HL-60/S4 treated with phorbol 12-myristate 13-acetate at 8.2 ng/mL for 4 days and 3 days (cell line): ENCODE results near the gene GSK3B.
"Not testable (repeated sequence)": the region's sequence is repeated elsewhere in the genome, so short reads cannot be mapped to it uniquely, and the experiment has no call there.

Experiments used
- in situ Hi-C: fragments of 300-500 bp; cut with MboI; formaldehyde crosslinking; loops from 2 replicates; pipeline ENCODE4 v1.15.0; 2022; ENCODE audit warnings: low sequenced_read_pairs

The GSK3B gene

DNA sequence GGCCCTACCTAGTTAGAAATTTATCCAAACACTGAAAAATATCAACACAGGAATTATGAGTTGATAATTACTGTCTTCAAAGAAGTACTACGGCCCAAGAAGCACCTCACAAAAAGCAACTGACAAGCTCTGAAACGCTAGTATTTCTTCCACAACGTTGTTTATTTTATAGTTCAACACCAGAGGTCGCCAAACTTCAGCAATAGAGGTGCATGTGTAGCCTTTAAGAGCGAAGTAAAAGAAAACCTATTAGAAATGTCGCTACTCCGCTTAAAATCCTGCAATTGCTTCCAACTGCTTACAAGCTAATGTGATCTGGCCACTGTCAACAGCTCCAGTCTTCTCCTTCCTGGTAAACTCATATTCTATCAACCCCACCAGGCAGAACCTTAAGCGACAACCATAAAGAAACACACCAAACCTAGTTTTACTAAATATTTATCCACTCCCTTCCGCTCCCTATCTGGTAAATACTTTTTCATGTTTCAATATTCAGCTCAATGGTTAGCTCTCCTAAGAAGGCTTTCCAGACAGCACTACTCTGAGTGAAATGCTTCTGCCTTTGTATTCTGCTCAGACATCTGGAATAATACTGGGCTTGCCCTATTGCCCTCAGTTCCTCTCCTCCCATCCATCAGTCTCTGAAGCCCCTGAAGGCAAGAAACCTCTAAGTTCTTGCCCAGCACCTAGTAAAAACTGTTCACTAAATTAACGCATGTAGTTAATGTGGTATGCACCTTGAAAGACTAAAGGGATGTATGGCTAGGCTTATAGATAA, 202.1 kb downstream of the GSK3B start:
- in situ Hi-C loops: no loop called here

DNA sequence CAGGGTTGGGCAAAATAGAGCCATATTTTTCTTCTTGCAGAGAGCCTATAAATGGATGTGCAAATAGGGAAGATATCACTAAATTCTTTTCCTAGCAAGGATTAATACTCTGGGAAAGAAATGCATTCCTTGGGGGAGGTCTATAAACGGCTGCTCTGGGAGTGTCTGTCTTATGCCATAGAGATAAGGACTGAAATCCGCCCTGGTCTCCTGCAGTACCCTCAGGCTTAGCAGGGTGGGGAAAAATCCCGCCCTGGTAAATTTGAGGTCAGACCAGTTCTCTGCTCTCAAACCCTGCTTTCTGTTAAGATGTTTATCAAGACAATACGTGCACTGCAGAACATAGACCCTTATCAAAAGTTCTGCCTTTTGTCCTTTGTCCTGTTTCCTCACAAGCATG, 205.6 kb downstream of the GSK3B start:
- in situ Hi-C loops: not testable (repeated sequence)

DNA sequence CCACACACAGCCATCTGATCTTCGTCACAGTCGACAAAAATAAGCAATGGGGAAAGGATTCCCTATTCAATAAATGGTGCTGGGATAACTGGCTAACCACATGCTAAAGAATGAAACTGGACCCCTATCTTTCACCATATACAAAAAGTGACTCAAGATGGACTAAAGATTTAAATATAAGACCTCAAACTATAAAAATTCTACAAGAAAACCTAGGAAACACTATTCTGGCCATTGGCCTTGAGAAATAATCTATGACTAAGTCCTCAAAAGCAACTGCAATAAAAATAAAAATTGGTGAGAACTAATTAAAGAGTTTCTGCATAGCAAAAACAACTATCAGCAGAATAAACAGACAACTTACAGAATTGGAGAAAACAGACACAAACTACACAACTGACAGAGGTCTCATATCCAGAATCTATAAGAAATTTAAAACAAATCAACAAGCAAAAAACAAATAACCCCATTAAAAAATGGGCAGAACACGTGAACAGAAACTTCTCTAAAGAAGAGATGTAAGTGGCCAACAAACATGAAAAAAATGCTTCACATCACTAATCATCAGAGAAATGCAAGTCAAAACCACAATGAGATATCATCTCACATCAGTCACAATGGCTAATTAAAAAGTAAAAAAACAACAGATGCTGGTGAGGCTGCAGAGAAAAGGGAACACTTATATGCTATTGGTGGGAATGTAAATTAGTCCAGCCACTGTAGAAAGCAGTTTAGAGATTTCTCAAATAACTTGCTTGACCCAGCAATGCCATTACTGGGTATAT, 208.3 kb downstream of the GSK3B start:
- in situ Hi-C loops: no loop called here

DNA sequence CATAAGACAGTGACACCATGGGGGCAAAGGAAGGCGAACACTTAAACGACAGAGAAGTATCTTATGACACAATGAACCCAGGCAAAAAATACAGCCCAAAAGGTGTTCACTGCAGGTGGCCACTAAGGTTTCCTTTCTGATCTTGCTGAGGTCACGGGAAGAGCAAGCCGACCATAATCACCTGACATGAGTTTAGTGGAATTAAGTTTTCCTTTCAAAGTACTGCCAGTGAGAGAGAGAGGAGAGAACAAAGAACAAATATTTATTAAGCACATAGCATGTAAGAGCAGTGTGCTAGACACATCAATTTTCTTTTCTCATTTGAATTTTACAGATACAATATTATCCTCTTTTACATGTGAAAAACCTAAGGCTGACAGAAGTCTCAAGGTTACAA, 210.1 kb downstream of the GSK3B start:
- in situ Hi-C loops: no loop called here

DNA sequence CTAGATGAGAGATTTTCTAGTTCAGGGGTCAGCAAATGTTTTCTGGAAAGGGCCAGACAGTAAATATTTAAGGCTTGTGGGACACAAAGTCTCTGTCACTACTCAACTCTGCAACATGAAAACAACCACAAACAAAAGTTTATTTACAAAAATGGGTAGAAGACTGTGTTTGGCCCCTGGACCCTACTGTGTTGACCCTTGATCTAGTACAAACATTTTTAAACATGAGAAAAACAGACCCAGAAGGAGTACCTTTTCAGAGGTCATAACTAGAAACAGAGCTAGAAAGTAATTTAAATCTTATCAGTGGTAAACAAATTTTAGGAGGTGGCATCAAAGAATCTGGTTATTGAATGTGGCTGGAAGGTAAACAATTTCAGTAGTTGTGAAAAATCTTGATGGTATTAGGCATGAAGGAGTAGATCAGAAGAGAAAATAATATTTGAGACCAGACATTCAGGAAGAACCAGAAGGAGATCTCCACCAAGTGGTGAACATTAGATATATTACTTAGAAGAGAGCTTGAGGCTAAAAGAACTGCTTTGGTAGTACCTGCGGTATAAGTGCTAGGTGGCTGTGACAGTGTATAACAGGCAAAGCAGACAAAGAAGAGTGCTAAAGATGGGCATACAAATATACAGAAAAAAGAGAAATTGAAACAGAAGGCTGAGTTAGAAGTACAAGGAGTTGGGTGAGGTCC, 210.6 kb downstream of the GSK3B start:
- in situ Hi-C loops: no loop called here

DNA sequence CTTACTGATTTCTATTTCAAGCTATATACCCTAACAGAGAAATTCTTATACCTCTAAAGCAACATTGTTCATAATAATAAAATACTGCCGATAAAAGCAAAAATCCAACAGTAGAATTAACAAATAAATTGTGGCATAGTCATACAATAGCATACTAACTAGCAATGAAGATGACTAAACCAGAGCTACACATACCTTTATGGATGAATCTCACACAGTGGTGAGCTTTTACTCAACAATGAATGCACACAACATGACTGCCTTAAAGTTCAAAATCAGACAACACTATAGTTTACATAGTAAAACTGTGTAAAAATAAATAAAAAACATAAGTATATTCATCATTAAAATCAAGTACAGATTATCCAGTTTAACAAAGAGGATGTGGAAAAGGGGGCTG, 213.3 kb downstream of the GSK3B start:
- in situ Hi-C loops: no loop called here

DNA sequence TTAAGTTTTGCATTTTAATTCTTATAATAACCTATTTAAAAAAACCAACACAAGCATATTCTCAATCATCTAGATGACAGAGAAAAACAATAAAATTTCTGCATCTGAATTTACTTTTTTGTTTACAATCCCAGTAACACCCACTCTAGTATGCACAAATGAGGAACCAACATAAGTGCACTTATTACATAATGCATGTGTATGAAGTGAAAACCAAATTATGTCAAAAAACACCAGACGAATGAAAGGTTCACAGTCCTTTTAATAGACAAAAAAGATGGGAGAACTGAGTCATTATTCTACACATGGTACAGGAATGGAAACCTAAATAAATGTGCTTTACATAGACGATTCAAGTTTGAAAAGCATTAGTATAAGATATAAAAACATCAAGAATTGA, 220.6 kb downstream of the GSK3B start:
- in situ Hi-C loops: no loop called here

DNA sequence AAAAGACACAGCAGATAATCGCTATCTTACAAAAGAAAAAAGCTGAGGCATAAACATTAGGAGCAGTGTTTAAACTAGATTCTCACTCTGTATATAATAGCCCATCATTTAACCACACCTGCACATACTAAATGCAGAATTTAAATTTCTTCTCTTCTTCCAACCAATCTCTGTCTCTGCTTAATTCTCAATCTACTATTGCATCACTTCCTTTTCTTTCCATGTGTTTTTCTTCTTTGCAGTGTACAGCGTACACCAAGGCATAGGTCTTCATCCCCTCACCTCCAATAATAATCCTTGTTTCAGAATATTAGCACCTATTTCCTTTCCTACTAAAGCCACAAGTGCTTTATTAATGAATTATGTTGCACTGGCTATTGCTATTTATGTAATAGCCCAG, 221.5 kb downstream of the GSK3B start:
- in situ Hi-C loops: no loop called here

DNA sequence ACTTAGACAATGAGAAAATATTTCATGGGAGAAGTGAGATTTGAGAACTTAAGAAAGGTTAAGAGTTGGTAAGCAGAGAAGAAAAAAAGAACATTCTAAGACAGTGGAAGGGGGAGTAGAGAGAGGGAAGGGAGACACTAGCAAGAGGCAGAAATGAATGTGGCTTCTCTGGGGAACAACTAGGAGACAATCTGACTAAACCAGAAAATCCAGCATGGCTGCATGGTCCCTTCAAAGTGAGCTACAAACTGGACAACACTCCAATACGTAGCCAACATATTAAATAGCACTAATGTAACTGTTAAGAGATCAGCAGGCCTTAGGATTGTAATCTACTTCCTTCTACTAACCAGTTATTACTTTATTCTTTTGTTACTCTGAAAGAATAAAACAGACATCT, 222.7 kb downstream of the GSK3B start:
- in situ Hi-C loops: no loop called here

DNA sequence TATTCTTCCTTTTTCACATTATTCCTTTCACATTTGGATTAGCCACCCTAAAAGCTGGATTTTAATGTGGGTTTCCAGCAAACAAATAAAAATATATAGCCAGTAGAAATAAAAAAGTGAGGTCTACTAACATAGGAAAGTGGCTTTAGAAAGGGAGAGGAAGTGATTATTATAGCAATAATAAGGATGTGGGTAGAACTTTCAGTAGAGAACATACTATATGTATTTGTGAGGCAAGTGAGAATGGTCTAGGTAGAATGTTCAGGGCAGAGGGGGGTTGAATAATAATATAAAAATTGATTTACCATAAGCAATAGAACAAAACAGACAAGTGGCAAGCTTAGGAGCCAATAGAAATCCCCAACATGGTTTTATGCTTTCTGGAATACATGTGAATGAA, 223.7 kb downstream of the GSK3B start:
- in situ Hi-C loops: no loop called here

DNA sequence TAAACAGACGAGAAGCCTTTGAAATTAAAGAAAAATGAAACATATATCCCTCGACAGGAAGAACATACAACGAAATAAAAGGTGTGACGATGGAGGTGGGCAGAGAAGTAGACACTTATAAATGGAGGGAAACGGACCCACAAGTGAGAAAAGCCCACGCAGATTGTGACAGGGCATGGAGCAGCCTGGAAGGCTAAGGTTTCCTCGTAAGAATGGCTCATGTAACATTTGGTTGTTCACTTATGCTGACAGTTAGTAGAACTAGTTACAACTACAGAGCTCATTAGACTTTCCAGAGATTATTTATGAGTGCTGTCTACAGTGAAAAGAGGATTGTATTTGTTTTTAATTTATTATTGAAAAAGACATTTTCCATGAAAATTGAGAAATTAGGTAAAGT, 229.8 kb downstream of the GSK3B start:
- in situ Hi-C loops: no loop called here

DNA sequence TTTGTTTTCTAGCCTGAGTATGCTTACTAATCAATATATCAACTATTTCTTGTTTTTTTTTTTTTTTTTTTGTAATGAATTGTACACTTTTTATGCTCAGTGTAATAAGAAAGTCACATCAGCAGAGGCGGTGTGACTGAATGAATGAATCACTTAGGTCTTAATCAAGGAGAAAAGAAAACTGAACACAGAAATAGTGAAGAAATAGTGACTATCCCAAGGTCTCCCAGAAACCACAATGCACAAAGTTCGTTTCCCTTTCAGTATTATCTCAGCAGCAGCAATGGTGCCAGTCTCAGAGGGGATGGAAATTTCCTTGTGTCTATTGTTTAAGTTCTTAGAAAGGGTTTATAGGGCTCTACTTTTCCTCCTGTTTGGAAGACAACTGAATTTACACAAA, 231.6 kb downstream of the GSK3B start:
- in situ Hi-C loops: no loop called here

DNA sequence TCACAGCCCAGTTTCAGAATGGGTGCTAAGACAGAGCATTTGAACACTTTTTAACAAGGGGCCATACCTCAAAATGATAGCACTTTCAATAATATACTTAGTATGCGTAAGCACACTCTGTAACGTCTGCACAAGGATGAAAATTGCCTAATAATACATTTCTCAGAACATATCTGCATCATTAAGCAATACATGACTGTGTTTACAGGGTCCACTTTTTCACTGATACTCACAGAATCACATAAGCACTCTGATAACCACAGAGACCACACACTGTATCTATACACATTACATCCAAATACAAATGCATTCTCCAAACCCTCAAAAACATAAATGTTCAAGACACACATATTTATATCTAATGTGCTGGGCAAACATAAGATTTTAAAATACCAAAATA, 232.6 kb downstream of the GSK3B start:
- in situ Hi-C loops: no loop called here

DNA sequence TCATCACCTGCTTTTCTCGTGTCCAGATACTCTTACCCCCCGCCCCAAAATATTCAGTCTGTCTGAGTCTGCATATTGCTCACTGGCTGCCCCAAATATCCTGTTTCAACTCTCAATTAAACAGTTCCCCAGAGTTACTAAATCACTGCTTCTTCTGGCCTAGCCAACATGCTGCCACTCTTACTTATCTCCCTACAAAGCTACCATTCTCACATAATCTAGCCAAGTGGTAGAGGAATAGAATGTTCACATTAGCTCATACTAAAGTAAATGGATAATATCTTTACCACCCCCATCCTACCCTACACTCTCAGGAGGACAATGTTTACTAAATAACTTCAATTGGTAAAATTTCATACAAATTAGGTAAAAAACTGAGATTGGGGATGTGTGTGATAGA, 234.5 kb downstream of the GSK3B start:
- in situ Hi-C loops: no loop called here

DNA sequence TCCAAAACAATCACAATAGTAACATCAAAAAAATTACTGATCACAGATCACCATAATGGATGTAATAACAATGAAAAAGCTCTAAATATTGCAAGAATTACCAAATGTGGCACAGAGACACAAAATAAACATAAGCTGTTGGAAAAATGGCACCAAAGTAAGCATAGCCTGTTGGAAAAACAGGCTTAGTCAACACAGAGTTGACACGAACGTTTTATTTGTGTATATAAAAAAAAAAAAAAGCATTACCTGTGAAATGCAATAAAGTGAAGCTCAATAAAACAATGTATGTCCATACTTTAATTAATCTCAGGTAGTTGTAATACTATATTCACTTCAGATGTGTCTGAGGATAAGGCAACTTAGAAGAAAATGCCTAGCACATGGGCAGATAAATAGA, 235.3 kb downstream of the GSK3B start:
- in situ Hi-C loops: no loop called here

DNA sequence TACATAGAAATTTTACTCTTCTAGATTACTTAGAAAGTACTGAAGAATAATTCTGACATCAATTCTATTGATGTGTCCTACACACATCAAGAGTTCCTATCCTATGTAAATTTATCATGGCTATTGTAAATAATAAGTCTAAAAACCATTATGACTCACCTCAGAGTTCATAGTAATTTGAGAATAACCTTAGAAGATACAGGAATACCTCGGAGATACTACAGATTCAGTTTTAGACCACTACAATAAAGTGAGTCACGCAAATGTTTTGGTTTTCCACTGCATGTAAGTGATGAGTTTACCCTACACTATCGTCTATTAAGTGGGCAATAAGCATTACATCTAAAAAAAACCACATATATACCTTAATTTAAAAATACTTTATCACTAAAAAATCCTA, 237.6 kb downstream of the GSK3B start:
- in situ Hi-C loops: no loop called here

DNA sequence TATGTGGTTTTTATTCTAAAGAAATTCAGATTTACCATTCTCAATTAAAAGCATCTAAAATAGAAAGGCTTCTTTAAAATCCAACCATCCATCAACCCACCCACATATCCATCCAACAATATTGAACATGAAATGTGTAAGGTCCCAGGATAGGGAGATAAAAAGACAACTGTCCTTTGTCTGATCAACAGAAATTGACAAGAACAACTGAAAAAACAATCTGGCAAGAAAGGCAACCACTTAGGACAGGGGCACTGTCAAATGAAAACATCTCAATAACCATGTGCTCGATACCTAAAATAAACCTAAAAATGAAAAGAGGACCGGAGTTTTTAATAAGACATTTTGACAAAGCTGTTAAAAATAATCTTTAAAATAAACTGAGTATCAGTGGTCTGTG, 245.1 kb downstream of the GSK3B start:
- in situ Hi-C loops: no loop called here

DNA sequence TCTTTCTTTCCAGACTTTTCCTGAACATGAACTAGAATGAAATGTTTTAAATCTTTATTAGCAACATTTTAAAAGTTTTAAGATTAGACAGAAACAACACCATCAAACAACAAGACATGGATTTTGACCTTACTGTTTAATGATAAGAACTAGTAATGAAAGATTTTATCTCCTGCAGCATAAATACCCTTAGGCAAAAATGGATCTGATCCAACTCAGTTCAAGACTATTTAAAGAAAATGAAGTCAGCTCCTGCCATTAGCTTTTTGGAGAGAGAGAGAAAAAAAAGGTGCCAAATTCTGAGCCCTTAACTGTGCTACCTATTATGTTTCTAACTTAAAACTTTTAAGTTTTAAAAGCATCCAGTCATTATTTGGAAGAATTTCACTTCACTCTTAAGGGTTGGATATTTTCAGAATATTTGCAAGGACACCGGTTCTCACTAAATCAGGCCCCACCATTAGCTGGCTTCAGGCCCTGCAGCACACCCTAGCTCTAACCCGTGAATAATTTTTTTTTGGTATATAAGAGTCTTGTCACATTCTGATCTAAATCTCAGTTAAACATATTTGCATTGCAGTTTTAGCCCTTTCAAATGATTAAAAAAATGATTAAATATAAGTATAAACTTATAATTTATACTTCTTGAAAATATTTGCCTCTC, 252.3 kb downstream of the GSK3B start:
- in situ Hi-C loops: no loop called here

DNA sequence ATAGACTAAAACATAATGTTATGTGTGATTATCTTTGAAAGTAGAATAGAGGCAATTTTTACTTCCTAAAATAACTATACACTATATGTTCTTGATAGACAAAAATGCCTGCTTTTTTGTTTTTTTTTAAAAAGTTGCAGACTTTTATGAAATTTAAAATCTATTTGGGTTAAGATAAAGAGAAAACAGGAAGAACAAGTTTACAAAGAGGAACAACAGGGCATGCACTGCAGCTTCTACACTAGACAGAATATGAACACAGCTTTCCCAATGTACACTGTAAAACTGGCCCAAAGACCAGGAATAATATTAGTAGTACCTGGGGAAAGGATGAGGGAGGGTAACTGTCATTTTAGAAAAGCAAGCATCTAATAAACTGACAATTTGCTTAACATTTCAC, 258.7 kb downstream of the GSK3B start:
- in situ Hi-C loops: no loop called here

DNA sequence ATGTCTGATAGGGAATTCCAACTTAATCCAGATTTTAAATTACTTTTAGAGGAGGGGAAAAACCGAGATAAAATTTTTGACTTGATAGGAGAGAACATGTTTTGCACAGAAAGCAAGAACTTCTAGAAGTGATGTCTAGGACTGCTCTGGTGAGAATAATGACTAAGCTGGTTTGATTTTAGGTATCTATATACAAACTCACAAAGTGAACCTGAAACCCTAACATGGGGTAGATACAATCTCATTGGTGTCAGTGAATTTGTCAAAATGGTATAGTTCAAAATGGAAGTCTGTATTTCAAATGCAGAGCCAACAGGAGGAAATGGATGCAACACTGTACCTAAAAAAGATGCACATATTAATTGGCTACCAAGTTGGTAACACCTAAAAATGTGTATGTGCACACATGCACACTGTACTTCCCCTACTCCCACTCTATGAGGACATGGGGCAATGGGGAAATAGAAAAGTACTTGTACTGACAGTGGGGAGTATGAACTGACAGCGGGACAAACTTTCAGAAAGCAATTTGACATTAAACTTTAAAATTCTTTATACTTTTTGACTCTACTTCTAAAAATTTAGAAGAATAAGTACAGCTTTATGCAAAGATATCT, 259.4 kb downstream of the GSK3B start:
- in situ Hi-C loops: no loop called here

DNA sequence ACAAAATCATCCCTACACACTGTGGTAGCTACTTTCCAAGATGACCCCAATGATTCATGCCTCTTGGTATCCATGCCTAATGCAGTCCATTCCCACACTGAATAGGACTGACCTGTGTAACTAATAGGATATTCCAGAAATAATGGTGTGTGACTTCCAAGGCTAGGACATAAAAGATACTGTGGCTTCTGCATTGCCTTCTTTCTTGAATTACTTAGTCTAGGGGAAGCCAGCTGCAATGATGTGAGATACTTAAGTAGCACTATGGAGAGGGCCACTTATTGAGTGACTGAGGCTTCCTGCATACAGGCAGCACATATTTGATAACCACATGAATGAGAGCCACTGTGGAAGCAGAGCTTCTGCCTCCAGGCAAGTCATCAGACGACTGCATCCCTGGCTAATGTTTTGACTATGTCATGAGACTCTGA, 262.3 kb downstream of the GSK3B start:
- in situ Hi-C loops: no loop called here
